HG03575 (cell line): Measurements from ENCODE around the gene SYNGAP1.

Experiments
- ATAC-seq: cut with Tn5 transposase; IDR thresholded peaks from one replicate; pipeline ENCODE4 v1.9.1; 2021; ENCODE audit not compliant: unreplicated experiment, insufficient number of reproducible peaks, low FRiP score; ENCODE audit errors: extremely low read depth

Gene SYNGAP1

GRCh38 chr6:33417903-33418689, 1.8 kb upstream of the SYNGAP1 start, which contains the start of gene CUTA:
Gene CUTA (minus strand): TSS chr6:33418107. CDS start chr6:33418000, 107 bp downstream.
- peak; percentile 73 for ATAC-seq

GRCh38 chr6:33418690-33419291, 1.1 kb upstream of the SYNGAP1 start:
- ATAC-seq: no peak

GRCh38 chr6:33420491-33421343, 852 bp downstream of the SYNGAP1 start:
- no peak for ATAC-seq

- no peak for ATAC-seq
These were observed 1.4 kb downstream of the SYNGAP1 start for GRCh38 chr6:33421344-33421643.

- ATAC-seq: no peak
These were observed 3.9 kb downstream of the SYNGAP1 start for GRCh38 chr6:33423777-33424176.

- ATAC-seq: no peak
These were observed 5.2 kb downstream of the SYNGAP1 start for GRCh38 chr6:33424855-33425667.

- no peak for ATAC-seq
These were observed 6.1 kb downstream of the SYNGAP1 start for GRCh38 chr6:33425668-33426577.

- no peak for ATAC-seq
These were observed 7.0 kb downstream of the SYNGAP1 start for GRCh38 chr6:33426590-33427511.

- no peak for ATAC-seq
These were observed 7.8 kb downstream of the SYNGAP1 start for GRCh38 chr6:33427585-33428223.

GRCh38 chr6:33428224-33428965, 8.5 kb downstream of the SYNGAP1 start:
- no peak for ATAC-seq

- no peak for ATAC-seq
These were observed 9.3 kb downstream of the SYNGAP1 start for GRCh38 chr6:33428966-33429749.

GRCh38 chr6:33429750-33430052, 9.8 kb downstream of the SYNGAP1 start:
- ATAC-seq: no peak

GRCh38 chr6:33430334-33430733, 10.5 kb downstream of the SYNGAP1 start:
- no peak for ATAC-seq

- no peak for ATAC-seq
These were observed 11.4 kb downstream of the SYNGAP1 start for GRCh38 chr6:33430991-33431879.
